ENCODE measurements around the gene TRIM34.
"Not testable (repeated sequence)": the region's sequence is repeated elsewhere in the genome, so short reads cannot be mapped to it uniquely, and the experiment has no call there.

Gene TRIM34

DNA sequence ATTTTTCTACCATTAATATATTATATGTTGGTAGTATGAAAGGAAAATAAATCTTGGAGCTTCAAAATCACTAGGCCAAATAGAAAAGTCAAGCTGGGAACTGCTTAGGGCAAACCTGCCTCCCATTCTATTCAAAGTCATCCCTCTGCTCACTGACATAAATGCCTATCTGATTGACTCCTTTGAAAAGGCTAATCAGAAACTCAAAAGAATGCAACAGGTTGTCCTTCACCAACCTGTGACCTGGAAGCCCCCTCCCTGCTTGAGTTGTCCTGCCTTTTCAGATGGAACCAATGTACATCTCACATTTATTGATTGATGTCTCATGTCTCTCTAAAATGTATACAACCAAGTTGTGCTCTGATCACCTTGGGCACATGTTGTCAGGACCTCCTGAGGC lies 3.2 kb upstream of the TRIM34 start:
- no peak for DNase-seq (ENCODE audit: low read depth in 2 of 2)

DNA sequence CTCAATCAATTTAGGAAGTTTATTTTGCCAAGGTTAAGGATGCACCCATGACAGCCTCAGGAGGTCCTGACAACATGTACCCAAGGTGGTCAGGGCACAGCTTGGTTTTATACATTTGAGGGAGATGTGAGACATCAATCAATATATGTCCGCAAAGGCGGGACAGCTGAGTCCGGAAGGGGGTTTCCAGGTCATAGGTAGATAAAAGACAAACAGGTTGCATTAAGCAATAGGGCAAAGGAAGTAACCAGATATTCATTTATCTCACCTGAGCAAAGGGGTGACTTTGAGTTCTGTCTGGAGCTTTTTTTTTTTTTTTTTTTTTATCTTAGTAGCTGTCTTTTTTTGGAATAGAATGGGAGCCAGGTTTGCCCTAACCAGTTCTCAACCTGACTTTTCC lies 2.0 kb upstream of the TRIM34 start:
- no peak for DNase-seq (ENCODE audit: low read depth in 2 of 2)

DNA sequence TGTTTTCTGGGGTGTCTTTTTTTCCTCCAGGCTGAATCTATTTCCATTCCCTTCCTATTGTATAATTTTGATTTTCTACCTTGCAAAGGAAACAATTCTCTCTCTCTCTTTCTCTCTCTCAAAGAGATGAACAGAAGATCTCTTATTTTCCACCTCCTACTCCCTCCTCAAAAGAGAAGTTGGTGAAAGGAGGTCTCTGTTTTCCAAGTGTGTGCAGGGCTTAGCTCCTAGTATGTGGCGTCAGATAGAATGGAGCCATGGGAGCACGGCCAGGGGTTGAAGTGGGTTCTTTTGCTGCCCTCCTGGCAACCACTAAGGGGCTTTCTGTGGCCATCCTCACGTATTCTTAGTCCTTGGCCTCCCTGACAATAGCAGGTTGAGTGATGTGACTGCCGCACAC lies 480 bp downstream of the TRIM34 start:
- DNase-seq (ENCODE audit: low read depth in 2 of 2): no peak

GRCh38 chr11:5626196-5626595 lies 1.4 kb downstream of the TRIM34 start:
- no peak for DNase-seq (ENCODE audit: low read depth in 2 of 2)

DNA sequence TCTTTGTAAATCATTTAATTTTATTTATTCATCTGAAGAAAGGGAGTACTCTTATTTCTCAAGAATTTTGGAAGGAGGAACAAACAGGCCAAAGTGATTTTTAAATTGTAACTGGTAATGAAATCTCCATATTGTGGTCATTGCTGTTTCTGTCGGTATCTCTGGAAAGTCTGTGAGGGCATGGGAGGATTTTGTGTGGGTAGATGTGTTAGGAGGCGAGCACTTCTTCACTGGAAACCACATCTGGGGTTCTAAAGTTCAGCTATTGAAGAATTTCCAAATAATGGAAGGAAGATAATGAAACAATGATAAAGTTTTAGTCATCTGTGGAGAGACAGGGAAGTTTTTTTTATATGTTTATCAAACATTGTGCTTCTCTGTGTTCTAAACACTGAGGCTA lies 6.6 kb downstream of the TRIM34 start:
- no peak for DNase-seq (ENCODE audit: low read depth in 2 of 2)

DNA sequence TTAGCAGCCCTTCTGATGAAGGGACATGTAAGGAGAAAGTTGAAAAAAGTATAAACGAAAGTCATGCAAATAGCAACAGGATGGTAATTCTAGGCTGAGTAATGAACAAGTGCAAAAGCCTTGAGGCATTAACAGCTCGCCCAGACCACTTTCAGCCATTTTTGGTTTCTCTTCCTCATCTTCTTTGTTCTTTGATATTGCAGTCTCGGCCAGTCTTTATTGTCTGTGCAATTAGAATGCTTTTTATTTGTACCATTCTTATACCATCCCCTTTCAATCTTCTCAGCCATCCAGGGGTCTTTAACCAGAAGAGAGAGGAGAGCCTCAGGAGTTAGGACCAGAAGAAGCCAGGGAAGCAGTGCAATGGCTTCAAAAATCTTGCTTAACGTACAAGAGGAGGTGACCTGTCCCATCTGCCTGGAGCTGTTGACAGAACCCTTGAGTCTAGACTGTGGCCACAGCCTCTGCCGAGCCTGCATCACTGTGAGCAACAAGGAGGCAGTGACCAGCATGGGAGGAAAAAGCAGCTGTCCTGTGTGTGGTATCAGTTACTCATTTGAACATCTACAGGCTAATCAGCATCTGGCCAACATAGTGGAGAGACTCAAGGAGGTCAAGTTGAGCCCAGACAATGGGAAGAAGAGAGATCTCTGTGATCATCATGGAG lies 7.3 kb downstream of the TRIM34 start:
- DNase-seq (ENCODE audit: low read depth in 2 of 2): no peak

DNA sequence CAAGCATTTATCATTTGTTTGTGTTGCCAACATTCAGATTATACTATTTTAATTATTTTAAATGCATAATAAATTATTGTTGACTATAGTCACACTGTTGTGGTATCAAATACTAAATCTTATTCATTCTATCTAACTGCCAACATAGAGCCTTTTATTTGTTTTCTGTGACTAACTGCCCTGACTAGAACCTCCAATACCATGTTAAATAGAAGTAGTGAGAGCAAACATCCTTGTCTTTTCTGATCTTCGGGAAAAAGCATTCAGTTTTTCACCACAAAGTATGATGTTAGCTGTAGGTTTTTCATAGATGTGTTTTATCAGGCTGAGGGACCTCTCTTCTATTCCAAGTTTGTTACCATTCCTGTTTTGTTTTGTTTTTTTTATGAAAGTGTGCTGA lies 15.2 kb downstream of the TRIM34 start:
- DNase-seq (ENCODE audit: low read depth in 2 of 2): no peak

DNA sequence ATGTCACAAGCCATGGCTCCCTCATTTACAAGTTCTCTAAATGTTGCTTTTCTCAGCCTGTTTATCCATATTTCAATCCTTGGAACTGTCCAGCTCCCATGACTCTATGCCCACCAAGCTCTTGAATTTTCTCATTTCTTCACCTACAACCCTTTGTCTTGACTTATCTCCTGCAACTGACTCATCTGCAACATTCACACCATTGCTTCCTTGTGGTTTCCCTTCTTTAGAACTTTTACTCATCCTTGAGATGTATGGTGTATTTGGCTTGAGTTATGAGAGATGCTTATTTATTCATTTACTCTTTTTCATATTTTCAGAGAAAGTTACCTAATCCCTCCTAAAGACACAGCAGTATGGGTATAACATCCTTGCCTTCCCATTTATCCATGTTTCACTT lies 18.8 kb downstream of the TRIM34 start:
- DNase-seq (ENCODE audit: low read depth in 2 of 2): no peak

- no peak for DNase-seq (ENCODE audit: low read depth in 2 of 2)
These were observed 21.3 kb downstream of the TRIM34 start for GRCh38 chr11:5646139-5646538.

DNA sequence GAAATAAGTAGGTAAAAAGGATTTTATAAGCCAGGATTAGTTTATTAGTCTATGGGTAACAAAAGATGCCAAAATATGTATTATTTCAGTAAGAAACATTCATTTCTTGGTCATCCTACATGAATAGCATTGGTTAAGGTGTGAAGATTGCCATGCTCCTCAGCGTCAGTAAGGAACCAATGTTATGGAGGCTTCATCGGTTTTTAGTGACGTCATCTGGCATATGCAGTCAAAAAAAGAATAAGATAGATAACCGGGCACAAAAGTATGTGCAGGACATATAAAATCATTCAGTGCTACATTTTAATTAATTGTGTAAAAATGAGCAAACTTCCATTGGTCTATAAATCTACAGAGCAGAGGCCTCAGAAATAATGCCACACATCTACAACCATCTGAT lies 30.7 kb downstream of the TRIM34 start:
- no peak for DNase-seq (ENCODE audit: low read depth in 2 of 2)

GRCh38 chr11:5656956-5657355 lies 32.2 kb downstream of the TRIM34 start:
- DNase-seq (ENCODE audit: low read depth in 2 of 2): not testable (repeated sequence)

DNA sequence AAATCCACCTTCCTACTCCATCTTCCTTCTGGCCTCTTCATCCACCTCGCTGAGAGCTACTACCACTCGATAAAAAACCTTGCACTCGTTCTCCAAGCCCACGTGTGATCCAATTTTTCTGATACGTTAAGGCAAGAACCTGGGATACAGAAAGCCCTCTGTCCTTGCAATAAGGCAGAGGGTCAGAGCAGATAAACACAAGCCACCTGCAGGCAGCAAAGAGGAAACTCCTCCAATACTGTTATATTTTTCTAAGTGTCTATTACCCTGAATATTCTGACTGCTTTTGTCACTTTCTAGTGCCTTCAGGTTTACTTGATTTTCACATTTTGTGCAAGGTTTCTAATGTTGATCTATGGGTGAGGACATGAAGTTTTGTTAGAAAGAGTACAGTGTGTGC lies 33.5 kb downstream of the TRIM34 start:
- no peak for DNase-seq (ENCODE audit: low read depth in 2 of 2)

DNA sequence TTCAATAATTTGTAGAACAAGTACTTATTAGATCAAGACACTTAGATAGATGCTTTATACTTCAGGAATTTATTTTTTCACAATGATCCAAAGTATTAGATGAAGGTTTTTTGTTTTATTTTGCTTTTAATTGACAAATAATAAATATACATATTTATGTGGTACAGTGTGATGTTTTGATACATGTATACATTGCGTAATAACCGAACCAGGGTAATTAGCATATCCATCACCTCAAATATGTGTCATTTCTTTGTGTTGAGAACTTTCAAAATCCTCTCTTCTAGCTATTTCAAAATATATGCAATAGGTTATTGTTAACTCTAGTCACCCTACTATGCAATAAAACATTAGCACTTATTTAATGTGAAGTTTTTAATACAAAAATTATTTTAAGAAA lies 38.7 kb downstream of the TRIM34 start:
- DNase-seq (ENCODE audit: low read depth in 2 of 2): no peak

DNA sequence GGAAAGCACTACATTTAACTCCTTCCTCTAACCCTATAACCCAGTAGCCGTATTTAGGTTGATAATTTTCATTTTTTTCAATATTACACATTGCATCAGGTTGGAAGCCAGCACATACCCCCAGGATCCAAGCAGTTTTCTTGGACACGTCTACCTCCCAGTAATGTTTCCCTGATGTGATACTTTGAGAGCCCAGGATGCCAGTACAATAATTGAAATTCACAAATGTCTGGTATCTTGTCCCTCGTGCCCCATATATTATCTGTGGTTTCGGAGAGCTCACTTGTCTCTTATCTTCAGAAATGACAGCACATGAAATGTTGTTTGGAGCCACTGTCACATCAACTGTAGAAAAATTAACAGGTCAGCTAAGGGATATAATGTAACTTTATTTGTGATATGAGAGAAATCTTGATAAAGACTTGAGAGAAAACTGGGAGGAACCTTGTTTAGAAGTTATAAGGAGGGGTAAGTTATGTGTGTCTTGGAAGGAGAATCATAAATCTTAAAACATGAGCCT lies 40.3 kb downstream of the TRIM34 start:
- no peak for DNase-seq (ENCODE audit: low read depth in 2 of 2)

- DNase-seq (ENCODE audit: low read depth in 2 of 2): no peak
These were observed 41.1 kb downstream of the TRIM34 start for GRCh38 chr11:5665746-5666401.

DNA sequence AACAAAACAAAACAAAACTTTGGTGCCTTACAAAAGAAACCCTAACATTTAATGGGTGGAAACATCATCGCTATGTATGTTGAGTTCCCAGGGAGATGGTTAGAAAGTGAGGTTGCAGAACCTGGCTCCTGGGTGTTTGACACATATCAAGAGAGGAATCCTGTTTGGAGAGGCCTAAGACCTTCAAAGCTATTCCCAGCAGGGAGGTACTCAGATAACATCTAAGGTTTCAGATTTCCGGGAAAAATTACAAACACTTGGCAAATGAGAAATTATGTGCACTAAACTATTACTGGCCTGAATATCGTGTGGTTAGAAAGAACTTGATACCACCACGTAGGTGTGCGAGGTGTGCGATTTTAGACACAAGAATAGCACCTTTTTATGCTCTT lies 41.6 kb downstream of the TRIM34 start:
- DNase-seq (ENCODE audit: low read depth in 2 of 2): no peak

- DNase-seq (ENCODE audit: low read depth in 2 of 2): no peak
These were observed 47.0 kb downstream of the TRIM34 start for GRCh38 chr11:5671831-5672230.

GRCh38 chr11:5674391-5674790 lies 49.6 kb downstream of the TRIM34 start:
- DNase-seq (ENCODE audit: low read depth in 2 of 2): no peak

DNA sequence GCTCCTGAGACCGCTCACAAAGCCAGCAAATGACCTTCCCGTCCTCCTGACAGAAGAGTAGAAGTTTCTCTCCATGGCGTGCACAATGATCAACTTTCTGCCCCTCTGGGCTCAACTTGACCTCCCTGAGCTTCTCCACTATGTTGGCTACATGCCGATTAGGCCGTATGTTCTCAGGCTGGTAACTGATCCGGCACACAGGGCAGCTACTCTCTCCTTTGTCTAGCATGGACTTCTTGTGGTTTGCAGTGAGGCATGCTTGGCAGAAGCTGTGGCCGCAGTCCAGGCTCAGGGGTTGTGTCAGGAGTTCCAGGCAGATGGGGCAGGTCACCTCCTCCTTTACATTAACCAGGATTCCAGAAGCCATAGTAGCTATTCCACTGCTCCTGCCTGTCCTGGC lies 55.0 kb downstream of the TRIM34 start:
- no peak for DNase-seq (ENCODE audit: low read depth in 2 of 2)

DNA sequence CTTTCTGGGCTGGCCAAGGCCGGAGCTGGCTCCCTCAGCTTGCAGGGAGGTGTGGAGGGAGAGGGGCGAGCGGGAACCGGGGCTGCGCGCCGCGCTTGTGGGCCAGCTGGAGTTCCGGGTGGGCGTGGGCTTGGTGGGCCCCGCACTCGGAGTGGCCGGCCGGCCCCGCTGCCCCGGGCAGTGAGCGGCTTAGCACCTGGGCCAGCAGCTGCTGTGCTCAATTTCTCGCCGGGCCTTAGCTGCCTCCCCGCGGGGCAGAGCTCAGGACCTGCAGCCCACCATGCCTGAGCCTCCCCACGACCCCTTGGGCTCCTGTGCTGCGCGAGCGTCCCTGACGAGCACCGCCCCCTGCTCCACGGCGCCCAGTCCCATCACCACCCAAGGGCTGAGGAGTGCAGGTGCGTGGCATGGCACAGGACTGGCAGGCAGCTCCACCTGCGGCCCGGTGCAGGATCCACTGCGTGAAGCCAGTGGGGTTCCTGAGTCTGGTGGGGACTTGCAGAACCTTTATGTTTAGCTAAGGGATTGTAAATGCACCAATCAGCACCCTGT lies 58.2 kb downstream of the TRIM34 start:
- not testable (repeated sequence) for DNase-seq (ENCODE audit: low read depth in 2 of 2)

- peak in 1 of 2 donors; percentile 15 for DNase-seq (ENCODE audit: low read depth in 2 of 2)
These were observed 58.8 kb downstream of the TRIM34 start for GRCh38 chr11:5683620-5684019.

GRCh38 chr11:5684036-5684645 lies 59.3 kb downstream of the TRIM34 start:
- no peak for DNase-seq (ENCODE audit: low read depth in 2 of 2)
